AG04449 (cell line): ENCODE results near the gene PLA2R1.

Experiments used
- CTCF ChIA-PET: fragments of 350-600 bp; formaldehyde crosslinking; extraction: SDS; loops from one replicate; lab custom pipeline; 2021; ENCODE audit warnings: antibody characterized with exemption; lab: Yijun Ruan, JAX
- POLR2A ChIA-PET: fragments of 400-600, 350-600 bp; formaldehyde crosslinking; extraction: SDS; loops from one replicate; lab custom pipeline; 2020; ENCODE audit warnings: antibody characterized with exemption, inconsistent platforms; lab: Yijun Ruan, JAX
- DNase-seq: peaks from one replicate; pipeline ENCODE4 v3.0.0-alpha.2; 2010; ENCODE audit warnings: low read depth, low spot score
- H3K4me3 ChIP-seq: 2 replicates; pipeline ENCODE4 v1.5.1; 2011; ENCODE audit warnings: low read depth, mild to moderate bottlenecking, control low read depth, low read length
- CTCF ChIP-seq: IDR thresholded peaks from one replicate; pipeline ENCODE4 v1.5.1; 2011; ENCODE audit warnings: mild to moderate bottlenecking, moderate library complexity, low read length, control low read depth, inconsistent platforms; ENCODE audit not compliant: insufficient read depth; ENCODE audit errors: missing control alignments

Gene PLA2R1

GRCh38 chr2:159905926-159906714, 156.3 kb downstream of the PLA2R1 start:
- ChIA-PET POLR2A (no interaction called here), CTCF (no interaction called here)
- DNase-seq = no peak
- no peak overlapping the region for H3K4me3 ChIP-seq
- TF ChIP-seq CTCF = no peak

GRCh38 chr2:159904959-159905305, 157.5 kb downstream of the PLA2R1 start:
- POLR2A ChIA-PET = no interaction called here
- no peak for TF ChIP-seq CTCF
- CTCF ChIA-PET = no interaction called here
- no peak for DNase-seq
- H3K4me3 ChIP-seq = no peak overlapping the region

- CTCF ChIA-PET = no interaction called here
- no peak for DNase-seq
- no peak for TF ChIP-seq CTCF
- peak within 1 kb of the TSS; percentile 21 for H3K4me3 ChIP-seq
- POLR2A ChIA-PET = no interaction called here
Observed at GRCh38 chr2:159904127-159904958, 158.1 kb downstream of the PLA2R1 start, which contains the start of gene LY75. TSS of gene LY75 (minus strand) at chr2:159904756.

GRCh38 chr2:159903443-159904126, 158.8 kb downstream of the PLA2R1 start:
- ChIA-PET POLR2A (no interaction called here), CTCF (interaction anchor here (0.5 kb wide), 1 partner anchor 31 kb away, joined by 3 read pairs; no protein-coding TSS in a partner anchor)
- no peak for DNase-seq
- TF ChIP-seq CTCF = no peak
- peak overlapping the region; percentile 21 for H3K4me3 ChIP-seq

- TF ChIP-seq CTCF = no peak
- ChIA-PET POLR2A (no interaction called here), CTCF (no interaction called here)
- no peak for DNase-seq
- no peak overlapping the region for H3K4me3 ChIP-seq
Observed at GRCh38 chr2:159902722-159903121, 159.7 kb downstream of the PLA2R1 start.
